B cell (primary cell): ENCODE data around the gene MAGI2. TPM values are rescaled to one million over a fixed set of nuclear protein-coding genes. Genes with fewer than 3 reads are reported as not detected.

Experiments
- ATAC-seq: fragments of 200-7000 bp; cut with Tn5 transposase; one replicate; pipeline ENCODE4 v1.10.0; 2021; ENCODE audit warnings: low read depth, mild to moderate bottlenecking, moderate number of reproducible peaks, moderate library complexity
- CTCF ChIA-PET: fragments of 350-600 bp; sonication (Branson Sonifier 250); formaldehyde crosslinking; loops from one replicate; lab custom pipeline; 2021; ENCODE audit warnings: antibody characterized with exemption, inconsistent platforms; lab: Charles Lee
- POLR2A ChIA-PET: fragments of 350-600 bp; sonication (Branson Sonifier 250); formaldehyde crosslinking; loops from one replicate; lab custom pipeline; 2021; ENCODE audit warnings: antibody characterized with exemption; lab: Charles Lee
- DNase-seq: peaks from one replicate; pipeline ENCODE4 v3.0.0; 2013
- H2AFZ ChIP-seq: 2 replicates; pipeline ENCODE4 v1.6.1; 2012; ENCODE audit warnings: mild to moderate bottlenecking, low read depth, low read length; ENCODE audit not compliant: insufficient read depth, poor library complexity, severe bottlenecking
- H3K27ac ChIP-seq, 2 donors: 1 replicate in 1 of 2; 2 replicates in 1 of 2; pipeline ENCODE4 v1.5.1; 2012 to 2013; ENCODE audit warnings: low read length in 2 of 2, mild to moderate bottlenecking in 2 of 2, moderate library complexity in 1 of 2
- H3K27me3 ChIP-seq, 4 experiments: fragments of 200-600 bp in 1 of 4; sonication (generic) in 1 of 4; replicated peaks in 1 of 4; 1 replicate in 2 of 4; 2 replicates in 2 of 4; pipeline versions ENCODE4 v1.6.1 to v1.7.0; 2013 to 2016; ENCODE audit warnings: low read length in 3 of 4, mild to moderate bottlenecking in 2 of 4, mixed read lengths in 1 of 4, moderate library complexity in 1 of 4; ENCODE audit not compliant: insufficient read depth in 4 of 4, control insufficient read depth in 3 of 4; ENCODE audit errors: control extremely low read depth in 1 of 4
- H3K36me3 ChIP-seq, 2 experiments: replicated peaks in 1 of 2; 1 replicate in 1 of 2; 2 replicates in 1 of 2; pipeline versions ENCODE4 v1.6.1 to v1.7.1; 2013; ENCODE audit warnings: low read length in 1 of 2; ENCODE audit not compliant: insufficient read depth in 2 of 2, control insufficient read depth in 1 of 2; ENCODE audit errors: control extremely low read depth in 1 of 2, extremely low read depth in 1 of 2
- H3K4me1 ChIP-seq, 2 donors: fragments of 200-600 bp in 1 of 2; sonication (generic) in 1 of 2; 1 replicate in 1 of 2; 2 replicates in 1 of 2; pipeline versions ENCODE4 v1.5.1 to v1.6.1; 2013 to 2017; ENCODE audit warnings: low read length in 2 of 2; ENCODE audit not compliant: control insufficient read depth in 2 of 2, insufficient read depth in 2 of 2
- H3K4me2 ChIP-seq: replicated peaks from 2 replicates; pipeline ENCODE3; 2012; ENCODE audit warnings: mild to moderate bottlenecking, low read depth, low read length; ENCODE audit not compliant: poor library complexity, severe bottlenecking
- H3K4me3 ChIP-seq, 5 experiments: fragments of 200-600 bp in 1 of 5; sonication (generic) in 1 of 5; 1 replicate in 3 of 5; 2 replicates in 2 of 5; pipeline versions ENCODE4 v1.5.1 to v1.7.0; 2011 to 2016; ENCODE audit warnings: low read length in 4 of 5, mild to moderate bottlenecking in 4 of 5, low read depth in 2 of 5, control low read depth in 1 of 5, moderate library complexity in 1 of 5; ENCODE audit not compliant: insufficient read depth in 1 of 5; ENCODE audit errors: control extremely low read depth in 1 of 5, extremely low read depth in 1 of 5
- H3K79me2 ChIP-seq: fragments of 200-600 bp; sonication (generic); one replicate; pipeline ENCODE4 v1.6.0; 2016; ENCODE audit warnings: low read length; ENCODE audit not compliant: control insufficient read depth, insufficient read depth
- H3K9ac ChIP-seq: fragments of 200-600 bp; sonication (generic); 2 replicates; pipeline ENCODE4 v1.6.1; 2017; ENCODE audit warnings: mild to moderate bottlenecking, low read length, moderate library complexity
- H3K9me3 ChIP-seq, 3 donors: one replicate each; pipeline versions ENCODE4 v1.6.1 to v1.7.1; 2013; ENCODE audit warnings: low read length in 2 of 3; ENCODE audit not compliant: control insufficient read depth in 2 of 3, insufficient read depth in 1 of 3; ENCODE audit errors: control extremely low read depth in 1 of 3
- H4K20me1 ChIP-seq: 2 replicates; pipeline ENCODE4 v1.6.0; 2012; ENCODE audit warnings: mild to moderate bottlenecking, low read length; ENCODE audit not compliant: insufficient read depth, control insufficient read depth, poor library complexity, severe bottlenecking
- H3K27ac Mint-ChIP-seq: one replicate; pipeline ENCODE4 v1.8.0; 2021; ENCODE audit warnings: mixed read lengths
- H3K27me3 Mint-ChIP-seq: one replicate; pipeline ENCODE4 v1.8.0; 2021; ENCODE audit warnings: mixed read lengths
- H3K4me1 Mint-ChIP-seq: one replicate; pipeline ENCODE4 v1.8.0; 2021; ENCODE audit warnings: mixed read lengths
- H3K4me3 Mint-ChIP-seq: one replicate; pipeline ENCODE4 v1.8.0; 2021; ENCODE audit warnings: mixed read lengths
- H3K9me3 Mint-ChIP-seq: one replicate; pipeline ENCODE4 v1.8.0; 2022; ENCODE audit warnings: mixed read lengths; ENCODE audit not compliant: insufficient read depth
- EZH2 ChIP-seq: IDR thresholded peaks from 2 replicates; pipeline ENCODE4 v1.6.1; 2012; ENCODE audit warnings: borderline replicate concordance, low read depth, mild to moderate bottlenecking, moderate library complexity, low read length; ENCODE audit not compliant: insufficient read depth, poor library complexity, severe bottlenecking
- WGBS: methylation state at CpG from one replicate; pipeline ENCODE4 v1.1.5; 2013; ENCODE audit warnings: missing lambda C conversion rate; ENCODE audit not compliant: insufficient coverage; 5-methylcytosine and 5-hydroxymethylcytosine counted together
- intact Hi-C: fragments of 100-400 bp; cut with micrococcal nuclease; formaldehyde crosslinking; loops from one replicate; pipeline ENCODE4 v1.10.0; 2022
- polyA plus RNA-seq: library from polyadenylated mRNA; depleted of rRNA; stranded (reverse); fragments of >200 nt; gene quantifications from 2 replicates; pipeline ENCODE4 v1.2.3, GENCODE V29; 2012
- total RNA-seq, 2 donors: library from RNA; stranded (reverse); fragments of 120-200 nt in 1 of 2; gene quantifications; 1 replicate in 1 of 2; 2 replicates in 1 of 2; pipeline versions ENCODE4 v1.2.3 to v1.2.4, GENCODE V29; 2013 to 2022
- TF ChIP-seq, protein P1 (sequence below): fragments of 200-600 bp; IDR thresholded peaks from one replicate; pipeline ENCODE4 v1.8.0; 2022; ENCODE audit warnings: antibody characterized with exemption, mild to moderate bottlenecking

The MAGI2 gene
- total and polyA plus RNA-seq, 2 donors (not counting 1 experiment from before 2014, with no cell fraction given): 0.16 to 0.64 TPM

DNA sequence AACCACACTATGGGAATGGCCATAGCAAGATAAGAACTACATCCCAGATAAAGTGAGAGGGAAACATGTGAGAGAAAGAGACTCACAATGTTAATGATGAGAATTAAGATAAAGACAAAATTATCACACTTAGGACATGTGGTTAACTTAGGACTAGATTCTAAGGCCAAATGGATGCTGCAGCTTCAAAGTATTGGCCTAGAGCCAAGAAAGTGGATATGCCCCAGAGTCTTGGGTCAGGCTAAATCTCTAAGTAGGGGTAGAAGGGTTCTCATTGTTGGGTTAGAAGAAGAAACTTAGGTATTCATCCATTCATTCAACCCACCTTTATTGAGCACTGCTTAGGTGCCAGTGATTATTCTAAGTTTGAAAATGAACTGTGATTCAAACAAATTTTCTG, 836.9 kb downstream of the MAGI2 start:
- H4K20me1 ChIP-seq: no peaks in the 10 kb centered on the region
- CTCF ChIA-PET: no interaction called here
- no peak overlapping the region for H3K4me3 ChIP-seq
- DNase-seq: no peak
- H2AFZ ChIP-seq: no peak overlapping the region
- Mint-ChIP-seq H3K4me1 (no peaks in the 10 kb centered on the region), H3K4me3 (no peak overlapping the region), H3K27me3 (no peaks in the 10 kb centered on the region), H3K27ac (no peak overlapping the region), H3K9me3 (no peaks in the 10 kb centered on the region)
- no peak for ATAC-seq
- H3K36me3 ChIP-seq: no peaks in the 10 kb centered on the region
- H3K9me3 ChIP-seq: no peaks in the 10 kb centered on the region
- no peak overlapping the region for H3K9ac ChIP-seq
- H3K27ac ChIP-seq: no peak overlapping the region
- no peaks in the 10 kb centered on the region for H3K79me2 ChIP-seq
- no peaks in the 10 kb centered on the region for H3K27me3 ChIP-seq
- POLR2A ChIA-PET: no interaction called here
- no peak overlapping the region for H3K4me2 ChIP-seq
- no peak for TF ChIP-seq EZH2
- TF ChIP-seq, protein P1, sequence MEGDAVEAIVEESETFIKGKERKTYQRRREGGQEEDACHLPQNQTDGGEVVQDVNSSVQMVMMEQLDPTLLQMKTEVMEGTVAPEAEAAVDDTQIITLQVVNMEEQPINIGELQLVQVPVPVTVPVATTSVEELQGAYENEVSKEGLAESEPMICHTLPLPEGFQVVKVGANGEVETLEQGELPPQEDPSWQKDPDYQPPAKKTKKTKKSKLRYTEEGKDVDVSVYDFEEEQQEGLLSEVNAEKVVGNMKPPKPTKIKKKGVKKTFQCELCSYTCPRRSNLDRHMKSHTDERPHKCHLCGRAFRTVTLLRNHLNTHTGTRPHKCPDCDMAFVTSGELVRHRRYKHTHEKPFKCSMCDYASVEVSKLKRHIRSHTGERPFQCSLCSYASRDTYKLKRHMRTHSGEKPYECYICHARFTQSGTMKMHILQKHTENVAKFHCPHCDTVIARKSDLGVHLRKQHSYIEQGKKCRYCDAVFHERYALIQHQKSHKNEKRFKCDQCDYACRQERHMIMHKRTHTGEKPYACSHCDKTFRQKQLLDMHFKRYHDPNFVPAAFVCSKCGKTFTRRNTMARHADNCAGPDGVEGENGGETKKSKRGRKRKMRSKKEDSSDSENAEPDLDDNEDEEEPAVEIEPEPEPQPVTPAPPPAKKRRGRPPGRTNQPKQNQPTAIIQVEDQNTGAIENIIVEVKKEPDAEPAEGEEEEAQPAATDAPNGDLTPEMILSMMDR: no peak
- H3K4me1 ChIP-seq: no peaks in the 10 kb centered on the region
- intact Hi-C loops: no loop called here

DNA sequence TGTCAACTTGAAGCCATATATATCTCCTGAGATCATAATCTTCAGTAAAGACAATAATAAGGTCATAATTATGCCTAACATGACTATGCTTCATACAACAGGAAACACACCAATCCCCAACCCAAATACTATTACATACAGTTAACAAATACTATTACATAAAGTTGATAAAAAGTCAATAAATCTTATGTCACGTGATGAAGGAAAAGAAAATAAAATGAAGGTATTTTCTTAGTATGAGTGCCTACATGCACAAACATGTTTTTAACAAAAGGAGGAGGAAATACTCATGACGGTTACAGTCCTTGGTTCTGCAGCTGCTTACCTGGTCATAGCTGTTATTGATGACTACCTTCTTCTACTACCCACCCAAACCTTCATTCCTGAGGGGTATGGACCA, 844.2 kb downstream of the MAGI2 start:
- H3K4me1 Mint-ChIP-seq: no peaks in the 10 kb centered on the region
- no peaks in the 10 kb centered on the region for H3K9me3 Mint-ChIP-seq
- Histone ChIP-seq H3K79me2 (no peaks in the 10 kb centered on the region), H4K20me1 (no peaks in the 10 kb centered on the region), H3K36me3 (no peaks in the 10 kb centered on the region), H2AFZ (no peak overlapping the region), H3K4me1 (no peaks in the 10 kb centered on the region), H3K27ac (no peak overlapping the region), H3K9ac (no peak overlapping the region), H3K9me3 (no peaks in the 10 kb centered on the region), H3K4me2 (no peak overlapping the region), H3K4me3 (no peak overlapping the region), H3K27me3 (no peaks in the 10 kb centered on the region)
- no peak overlapping the region for H3K27ac Mint-ChIP-seq
- intact Hi-C loops: no loop called here
- no CpG with 5 or more reads among the region's 2 CpGs for WGBS
- no peak overlapping the region for H3K4me3 Mint-ChIP-seq
- DNase-seq (no peak), ATAC-seq (no peak)
- no peaks in the 10 kb centered on the region for H3K27me3 Mint-ChIP-seq
- ChIA-PET POLR2A (no interaction called here), CTCF (no interaction called here)
- TF ChIP-seq, protein P1: no peak
- TF ChIP-seq EZH2: no peak
